Ovary (tissue), 9 donors: ENCODE data around the gene ZFYVE1. TPM values are rescaled to one million over a fixed set of nuclear protein-coding genes. Genes with fewer than 3 reads are reported as not detected.
"Not testable (repeated sequence)": the region's sequence is repeated elsewhere in the genome, so short reads cannot be mapped to it uniquely, and the experiment has no call there.

Experiments
- DNase-seq, 5 donors: peaks; one replicate each; pipeline ENCODE4 v3.0.0-alpha.2; 2019 to 2020
- H3K27ac ChIP-seq, 2 donors: fragments of 200-600 bp; one replicate each; pipeline versions ENCODE4 v1.5.1 to v1.8.0; 2019 to 2022
- H3K27me3 ChIP-seq: fragments of 200-600 bp; one replicate; pipeline ENCODE4 v1.8.0; 2022
- H3K36me3 ChIP-seq: fragments of 200-600 bp; sonication (generic); one replicate; pipeline ENCODE4 v1.5.1; 2019
- H3K4me1 ChIP-seq: one replicate; pipeline ENCODE4 v1.8.1; 2013; ENCODE audit warnings: mild to moderate bottlenecking, moderate library complexity; ENCODE audit not compliant: insufficient read depth
- H3K4me3 ChIP-seq: fragments of 200-600 bp; sonication (generic); one replicate; pipeline ENCODE4 v1.5.1; 2017
- H3K9me3 ChIP-seq, 2 donors: fragments of 200-600 bp in 1 of 2; sonication (generic) in 1 of 2; one replicate each; pipeline versions ENCODE4 v1.5.1 to v1.8.1; 2013 to 2019; ENCODE audit warnings: mild to moderate bottlenecking in 1 of 2, moderate library complexity in 1 of 2
- CTCF ChIP-seq, 3 donors: fragments of 450-650 bp in 2 of 3; fragments of 200-600 bp in 1 of 3; IDR thresholded peaks; one replicate each; pipeline versions ENCODE4 v1.5.1 to v1.8.0; 2016 to 2022; ENCODE audit warnings: antibody characterized with exemption in 3 of 3, mild to moderate bottlenecking in 1 of 3
- EP300 ChIP-seq: sonication (generic); formaldehyde crosslinking; IDR thresholded peaks from one replicate; pipeline ENCODE4 v1.6.1; 2017; ENCODE audit warnings: antibody characterized with exemption
- POLR2A ChIP-seq: fragments of 450-650 bp; IDR thresholded peaks from one replicate; pipeline ENCODE4 v1.6.1; 2017; ENCODE audit warnings: antibody characterized with exemption, mild to moderate bottlenecking, moderate library complexity
- WGBS, 3 donors: extraction: QIAGEN DNeasy Blood & Tissue Kit in 1 of 3; methylation state at CpG; one replicate each; pipeline versions ENCODE4 v1.1.5 to v1.1.7; 2013 to 2017; 5-methylcytosine and 5-hydroxymethylcytosine counted together
- intact Hi-C, 4 donors: fragments of 100-400 bp; cut with DNase I; formaldehyde crosslinking; loops; one replicate each; pipeline versions ENCODE4 v1.11.0 to v1.15.1; 2022 to 2023
- polyA plus RNA-seq, 2 donors: library from polyadenylated mRNA; stranded (reverse); fragments of 200-250 nt in 1 of 2; fragments of 350-450 nt in 1 of 2; fragmentation: Illumina TruSeq in 1 of 2; extraction: RNeasy Lipid Tissue Mini Kit (QIAGEN cat#74804) in 1 of 2; gene quantifications; one replicate each; pipeline ENCODE4 v1.2.3, GENCODE V29; 2013 to 2014
- total RNA-seq, 7 donors: library from RNA; depleted of rRNA in 2 of 7; stranded (reverse); fragments of >200 nt in 2 of 7; fragmentation: NEBNext Ultra II Directional in 3 of 7; extraction: Animal tissue kit (Norgen Biotek cat#: 25700) in 3 of 7; gene quantifications; one replicate each; pipeline versions ENCODE4 v1.1.0 to v1.2.4, GENCODE V29; 2016 to 2023
- donor health status: DM: no; HTN: no; CAD: no; lungs with moderate emphysema.
- donor health status: DM: no; HTN: no; CAD: no.
- donor health status: Bipolar disorder and iron deficiency.
- donor health status: DM: yes; HTN: yes; CAD: no.
- donor health status: DM: no; HTN: no; CAD: no.
- donor health status: DM: yes; HTN: yes; CAD: no.

ZFYVE1 gene
- total and polyA plus RNA-seq, 9 donors = 8.6 to 17.6 (median 12.3) TPM

DNA sequence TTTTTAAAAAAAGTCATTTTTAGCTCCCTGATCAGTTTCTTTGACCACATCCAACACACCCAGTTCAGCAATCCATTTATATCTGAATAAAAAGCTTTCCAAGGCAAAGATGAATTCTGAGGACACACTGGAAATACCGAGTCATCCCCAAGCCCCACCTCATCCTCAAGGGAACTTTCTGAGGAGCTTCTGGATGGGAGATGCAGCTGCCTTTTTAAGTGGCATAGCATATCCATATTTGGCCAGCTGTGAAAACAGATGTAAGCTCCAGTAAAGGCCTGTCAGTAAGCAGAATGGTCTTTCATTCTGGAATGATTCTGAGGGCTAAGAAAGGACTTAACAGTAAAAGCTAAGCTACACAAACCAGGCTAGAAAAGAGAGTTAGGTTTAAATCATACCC is 18.4 kb downstream of the ZFYVE1 start:
- intact Hi-C loops = no loop called here
- H3K36me3 ChIP-seq = no peaks in the 10 kb centered on the region
- H3K4me1 ChIP-seq = no peaks in the 10 kb centered on the region
- no peaks in the 10 kb centered on the region for H3K9me3 ChIP-seq
- no peak overlapping the region for H3K27ac ChIP-seq
- no peak for DNase-seq
- TF ChIP-seq POLR2A (no peak), EP300 (no peak), CTCF (IDR thresholded peaks at IDR 0.05) (no peak)
- WGBS, 3 donors = 40 to 55% (median 50%) methylated on average over 1 of the region's 1 CpG
- H3K4me3 ChIP-seq = no peak overlapping the region
- H3K27me3 ChIP-seq = no peaks in the 10 kb centered on the region

- DNase-seq = no peak
- Histone ChIP-seq H3K4me1 (no peaks in the 10 kb centered on the region), H3K36me3 (no peaks in the 10 kb centered on the region), H3K27ac (no peak overlapping the region), H3K4me3 (no peak overlapping the region), H3K9me3 (no peaks in the 10 kb centered on the region), H3K27me3 (no peaks in the 10 kb centered on the region)
- 91 to 95% (median 94%) methylated on average over 5 of the region's 5 CpGs for WGBS, 3 donors
- intact Hi-C loops = no loop called here
- TF ChIP-seq EP300 (no peak), CTCF (IDR thresholded peaks at IDR 0.05) (no peak), POLR2A (no peak)
These were observed 19.1 kb downstream of the ZFYVE1 start for GRCh38 chr14:73007835-73008234.

DNA sequence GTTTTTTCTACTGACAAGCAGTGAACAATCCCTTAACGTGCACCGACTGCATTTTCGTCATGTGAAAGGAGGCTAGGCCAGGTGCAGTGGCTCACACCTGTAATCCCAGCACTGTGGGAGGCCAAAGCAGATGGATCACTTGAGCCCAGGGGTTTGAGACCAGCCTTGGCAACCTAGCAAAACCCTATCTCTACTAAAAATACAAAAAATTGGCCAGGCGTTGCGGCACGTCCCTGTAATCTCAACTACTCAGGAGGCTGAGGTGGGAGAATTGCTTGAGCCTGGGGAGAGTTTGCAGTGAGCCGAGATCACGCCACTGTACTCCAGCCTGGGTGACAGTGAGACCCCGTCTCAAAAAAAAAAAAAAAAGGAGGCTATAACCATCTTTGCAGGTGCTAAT is 22.3 kb downstream of the ZFYVE1 start:
- H3K27me3 ChIP-seq, H3K4me1 ChIP-seq, H3K27ac ChIP-seq, H3K36me3 ChIP-seq, H3K9me3 ChIP-seq, intact Hi-C loops, DNase-seq, H3K4me3 ChIP-seq: not testable (repeated sequence)
- WGBS, 3 donors = 95 to 96% (median 96%) methylated on average over 9 of the region's 9 CpGs

- H3K4me1 ChIP-seq = no peaks in the 10 kb centered on the region
- H3K27ac ChIP-seq = no peak overlapping the region
- H3K4me3 ChIP-seq = no peak overlapping the region
- no peaks in the 10 kb centered on the region for H3K36me3 ChIP-seq
- WGBS, 3 donors = 95 to 97% (median 96%) methylated on average over 6 of the region's 6 CpGs
- intact Hi-C loops = no loop called here
- H3K9me3 ChIP-seq = no peaks in the 10 kb centered on the region
- TF ChIP-seq POLR2A = no peak
- TF ChIP-seq EP300 = no peak
- TF ChIP-seq CTCF (IDR thresholded peaks at IDR 0.05) = no peak
- H3K27me3 ChIP-seq = no peaks in the 10 kb centered on the region
- DNase-seq = no peak
These were observed 23.2 kb downstream of the ZFYVE1 start for GRCh38 chr14:73003681-73004080.

DNA sequence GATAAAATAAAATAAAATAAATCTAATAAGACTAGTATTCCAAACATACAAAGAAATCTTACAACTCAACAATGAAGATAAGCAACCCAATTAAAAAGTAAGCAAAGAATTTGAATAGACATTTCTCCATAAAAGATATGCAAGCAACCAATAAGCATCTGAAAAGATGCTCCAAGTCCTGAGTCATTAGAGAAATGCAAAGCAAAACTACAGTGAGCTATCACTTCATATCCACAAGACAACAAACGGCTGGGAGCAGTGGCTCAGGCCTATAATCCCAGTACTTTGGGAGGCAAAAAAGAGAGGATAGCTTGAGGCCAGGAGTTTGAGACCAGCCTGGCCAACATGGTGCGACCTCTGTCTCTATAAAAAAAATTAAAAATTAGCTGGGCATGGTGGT is 26.8 kb downstream of the ZFYVE1 start:
- Histone ChIP-seq H3K4me1 (no peaks in the 10 kb centered on the region), H3K9me3 (no peaks in the 10 kb centered on the region), H3K4me3 (no peak overlapping the region), H3K27ac (no peak overlapping the region), H3K27me3 (no peaks in the 10 kb centered on the region), H3K36me3 (no peaks in the 10 kb centered on the region)
- TF ChIP-seq EP300 (no peak), CTCF (IDR thresholded peaks at IDR 0.05) (no peak), POLR2A (no peak)
- 66 to 79% (median 71%) methylated on average over 2 of the region's 2 CpGs for WGBS, 3 donors
- intact Hi-C loops = no loop called here
- DNase-seq = no peak
